GM13977 (cell line): ENCODE measurements around the gene P2RY11.

Experiments
- DNase-seq: peaks from one replicate; pipeline ENCODE4 v3.0.0; 2012; ENCODE audit warnings: low spot score
- in situ Hi-C: fragments of 300-500 bp; cut with MboI; formaldehyde crosslinking; loops from one replicate; pipeline ENCODE4 v1.12.0; 2022; ENCODE audit warnings: low sequenced_read_pairs, low pct_unique_long_range_greater_than_20kb, mixed read lengths, inconsistent platforms; ENCODE audit not compliant: unreplicated experiment
- TF ChIP-seq, protein P1 (sequence below): IDR thresholded peaks from 2 replicates; pipeline ENCODE4 v1.5.1; 2012; ENCODE audit warnings: mild to moderate bottlenecking, control low read depth; ENCODE audit not compliant: insufficient read depth; ENCODE audit errors: extremely low read depth, missing control alignments

Gene P2RY11

DNA sequence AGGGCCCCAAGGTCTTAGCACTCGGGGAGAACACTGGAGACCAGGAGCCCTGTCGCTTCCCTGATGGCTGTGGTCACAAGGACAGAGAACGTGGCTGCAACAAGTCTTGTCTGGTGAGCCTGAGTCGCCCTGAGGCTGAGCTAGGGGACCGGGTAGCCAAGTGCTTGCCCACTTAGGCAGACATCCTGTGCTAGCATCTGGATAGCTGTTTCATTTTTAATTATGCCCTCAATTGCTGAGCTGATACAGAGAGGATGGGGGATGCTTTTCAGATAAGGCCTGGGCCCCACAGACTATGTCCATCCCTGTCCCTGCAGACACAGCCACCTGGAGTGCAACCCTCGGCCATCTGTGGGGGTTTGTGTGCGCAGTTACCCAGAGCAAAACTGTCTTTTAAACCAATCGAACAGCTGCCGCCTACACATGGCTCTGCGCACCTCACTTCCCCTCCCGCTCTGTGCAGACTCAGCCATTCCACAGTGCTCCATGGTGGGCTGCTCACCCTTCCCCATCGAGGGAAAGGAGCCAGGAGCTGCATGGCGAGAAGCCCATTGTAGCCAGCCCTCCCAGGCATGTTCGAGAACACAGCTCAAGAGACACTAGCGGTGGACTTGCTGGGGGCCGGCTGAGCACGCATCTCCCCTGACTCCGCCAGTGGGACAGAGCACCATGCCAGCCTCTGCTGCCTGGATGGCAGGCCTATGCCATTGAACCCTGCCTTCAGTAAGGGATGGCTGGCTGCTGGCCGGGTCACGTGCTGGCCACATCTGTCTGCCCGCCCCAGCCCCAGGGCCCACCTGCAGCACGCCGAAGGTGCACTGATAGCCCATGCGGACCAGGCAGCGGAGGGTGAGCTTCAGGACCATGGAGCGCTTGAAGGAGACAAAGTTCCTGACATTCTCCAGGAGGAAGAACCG lies 27.6 kb downstream of the P2RY11 start:
- TF ChIP-seq, protein P1, sequence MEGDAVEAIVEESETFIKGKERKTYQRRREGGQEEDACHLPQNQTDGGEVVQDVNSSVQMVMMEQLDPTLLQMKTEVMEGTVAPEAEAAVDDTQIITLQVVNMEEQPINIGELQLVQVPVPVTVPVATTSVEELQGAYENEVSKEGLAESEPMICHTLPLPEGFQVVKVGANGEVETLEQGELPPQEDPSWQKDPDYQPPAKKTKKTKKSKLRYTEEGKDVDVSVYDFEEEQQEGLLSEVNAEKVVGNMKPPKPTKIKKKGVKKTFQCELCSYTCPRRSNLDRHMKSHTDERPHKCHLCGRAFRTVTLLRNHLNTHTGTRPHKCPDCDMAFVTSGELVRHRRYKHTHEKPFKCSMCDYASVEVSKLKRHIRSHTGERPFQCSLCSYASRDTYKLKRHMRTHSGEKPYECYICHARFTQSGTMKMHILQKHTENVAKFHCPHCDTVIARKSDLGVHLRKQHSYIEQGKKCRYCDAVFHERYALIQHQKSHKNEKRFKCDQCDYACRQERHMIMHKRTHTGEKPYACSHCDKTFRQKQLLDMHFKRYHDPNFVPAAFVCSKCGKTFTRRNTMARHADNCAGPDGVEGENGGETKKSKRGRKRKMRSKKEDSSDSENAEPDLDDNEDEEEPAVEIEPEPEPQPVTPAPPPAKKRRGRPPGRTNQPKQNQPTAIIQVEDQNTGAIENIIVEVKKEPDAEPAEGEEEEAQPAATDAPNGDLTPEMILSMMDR, result no peak
- DNase-seq, result no peak
- in situ Hi-C loops, result no loop called here

GRCh38 chr19:10139952-10140351 lies 28.5 kb downstream of the P2RY11 start:
- in situ Hi-C loops, result no loop called here
- DNase-seq, result no peak
- TF ChIP-seq, protein P1, result no peak

DNA sequence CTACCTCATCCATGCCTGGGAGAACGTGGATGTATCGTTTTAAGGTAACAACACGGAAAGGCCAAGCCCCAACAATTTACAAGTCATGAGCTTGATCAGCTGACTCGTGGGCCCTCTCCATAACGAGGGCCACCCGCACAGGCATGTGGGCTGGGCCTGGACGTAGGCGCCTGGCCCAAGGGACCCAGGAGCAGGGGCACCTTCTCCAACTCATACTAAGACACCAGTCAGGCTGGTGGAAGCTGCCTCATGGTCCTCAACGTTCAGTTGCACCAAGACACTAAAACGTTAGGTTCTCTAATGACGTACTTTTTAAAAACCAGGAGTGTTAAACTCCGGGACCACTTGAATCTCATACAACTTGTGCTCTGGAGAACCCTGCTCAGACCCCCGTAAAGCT lies 30.0 kb downstream of the P2RY11 start:
- DNase-seq, result no peak
- TF ChIP-seq, protein P1, result no peak
- in situ Hi-C loops, result no loop called here

GRCh38 chr19:10141973-10142372 lies 30.5 kb downstream of the P2RY11 start:
- no peak for DNase-seq
- TF ChIP-seq, protein P1, result no peak
- in situ Hi-C loops, result no loop called here

GRCh38 chr19:10142701-10143375 lies 31.3 kb downstream of the P2RY11 start:
- DNase-seq, result no peak
- in situ Hi-C loops, result no loop called here
- TF ChIP-seq, protein P1, result no peak

- TF ChIP-seq, protein P1, result no peak
- in situ Hi-C loops, result no loop called here
- DNase-seq, result no peak
Measured at GRCh38 chr19:10143681-10144080, 32.2 kb downstream of the P2RY11 start.
